HG02970 (cell line): Measurements from ENCODE around the gene PDZD4.

Experiments used
- ATAC-seq: cut with Tn5 transposase; IDR thresholded peaks from one replicate; pipeline ENCODE4 v1.9.1; 2021; ENCODE audit warnings: mild to moderate bottlenecking, moderate library complexity, moderate number of reproducible peaks; ENCODE audit not compliant: unreplicated experiment, low FRiP score

Gene PDZD4

GRCh38 chrX:153792368-153792767, 38.0 kb downstream of the PDZD4 start:
- no peak for ATAC-seq

- no peak for ATAC-seq
These were observed 39.1 kb downstream of the PDZD4 start for GRCh38 chrX:153791104-153791852.

- no peak for ATAC-seq
These were observed 40.7 kb downstream of the PDZD4 start for GRCh38 chrX:153789654-153790053.

GRCh38 chrX:153786669-153787068, 43.7 kb downstream of the PDZD4 start:
- ATAC-seq: no peak

GRCh38 chrX:153784325-153784967, 45.9 kb downstream of the PDZD4 start:
- no peak for ATAC-seq

- ATAC-seq: no peak
These were observed 46.8 kb downstream of the PDZD4 start for GRCh38 chrX:153783378-153784013.

GRCh38 chrX:153782871-153783270, 47.5 kb downstream of the PDZD4 start:
- no peak for ATAC-seq

- ATAC-seq: no peak
These were observed 48.0 kb downstream of the PDZD4 start for GRCh38 chrX:153782313-153782712.

- no peak for ATAC-seq
These were observed 48.8 kb downstream of the PDZD4 start for GRCh38 chrX:153781428-153782047.

- ATAC-seq: no peak
These were observed 49.5 kb downstream of the PDZD4 start, which contains the start of gene SRPK3 for GRCh38 chrX:153780678-153781427. Gene SRPK3, plus strand, starts transcription at chrX:153781041. Its CDS starts 46 bp downstream, at chrX:153781087.

- ATAC-seq: no peak
These were observed 50.3 kb downstream of the PDZD4 start for GRCh38 chrX:153779891-153780677.

GRCh38 chrX:153778684-153779101, 51.7 kb downstream of the PDZD4 start:
- ATAC-seq: no peak

- ATAC-seq: no peak
These were observed 52.2 kb downstream of the PDZD4 start for GRCh38 chrX:153778181-153778580.

GRCh38 chrX:153777261-153778090, 52.9 kb downstream of the PDZD4 start:
- no peak for ATAC-seq

GRCh38 chrX:153776611-153777045, 53.7 kb downstream of the PDZD4 start:
- ATAC-seq: no peak

GRCh38 chrX:153776120-153776599, 54.2 kb downstream of the PDZD4 start:
- ATAC-seq: no peak

- no peak for ATAC-seq
These were observed 54.8 kb downstream of the PDZD4 start for GRCh38 chrX:153775293-153776119.
